ENCODE results near the gene BTRC. TPM values are rescaled to one million over a fixed set of nuclear protein-coding genes. Genes with fewer than 3 reads are reported as not detected.

Gene BTRC
- total and polyA plus RNA-seq, 10 of the 15 experiments (the other 5 are each of a cell fraction or from before 2014, with no cell fraction given): 2.2 to 18.6 (median 8.6) TPM

GRCh38 chr10:101506829-101507661 lies 153.1 kb downstream of the BTRC start:
- Histone ChIP-seq H3K4me3 (no peak overlapping the region), H3K27me3 (replicated peaks in 1 of 2; ENCODE audit: control insufficient read depth in 2 of 2, insufficient read depth in 2 of 2, low read length in 1 of 2) (no peaks in the 10 kb centered on the region), H3K36me3 (ENCODE audit: control insufficient read depth in 2 of 2, insufficient read depth in 2 of 2, low read length in 1 of 2) (no peaks in the 10 kb centered on the region), H3K4me2 (ENCODE audit: control insufficient read depth, insufficient read depth) (no peak overlapping the region), H3K9ac (ENCODE audit: control insufficient read depth, insufficient read depth, low read length) (no peak overlapping the region), H3K9me3 (replicated peaks; ENCODE audit: control insufficient read depth, insufficient read depth, low read length) (no peaks in the 10 kb centered on the region), H4K20me1 (ENCODE audit: control insufficient read depth, insufficient read depth) (no peaks in the 10 kb centered on the region), H3K79me2 (ENCODE audit: control insufficient read depth, insufficient read depth, low read length) (no peaks in the 10 kb centered on the region), H2AFZ (ENCODE audit: control insufficient read depth, low read depth, low read length) (no peak overlapping the region), H3K4me1 (ENCODE audit: control insufficient read depth, insufficient read depth, low read length) (no peaks in the 10 kb centered on the region), H3K27ac (ENCODE audit: control insufficient read depth, insufficient read depth) (no peak overlapping the region)
- CTCF ChIA-PET: interaction anchor here (1.1 to 2.0 kb wide), 2 partner anchors 12 to 13 kb away, joined by 3 to 5 read pairs; no protein-coding TSS in a partner anchor
- no peak for DNase-seq (ENCODE audit: low read depth, low spot score)
- in situ Hi-C loops (cut with MboI) (no loop called here), intact Hi-C loops (cut with micrococcal nuclease; ENCODE audit: unreplicated experiment) (no loop called here)
- 96% methylated on average over 11 of the region's 11 CpGs for WGBS (ENCODE audit: insufficient coverage, insufficient replicate concordance, low lambda C conversion rate, missing lambda C conversion rate)
- BruUV-seq (replicated peaks): no TSS peak
- no peak for ATAC-seq
- SMC1A ChIA-PET (ENCODE audit: uncharacterized antibody, unreplicated experiment): interaction anchor here (0.7 kb wide), 1 partner anchor 13 kb away, joined by 3 read pairs; no protein-coding TSS in a partner anchor
- RAD21 ChIA-PET (ENCODE audit: unreplicated experiment): interaction anchor here (0.6 kb wide), 1 partner anchor 500 kb away, joined by 3 read pairs; no protein-coding TSS in a partner anchor
- TF ChIP-seq HDAC2 (IDR thresholded peaks at IDR 0.05) (no peak), ZSCAN29 (IDR thresholded peaks at IDR 0.05) (no peak), IKZF2 (IDR thresholded peaks at IDR 0.05) (no peak), TCF3 (IDR thresholded peaks at IDR 0.05; ENCODE audit: borderline replicate concordance, insufficient read depth, low read depth, low read length) (no peak), PBX3 (IDR thresholded peaks at IDR 0.05; ENCODE audit: insufficient replicate concordance, low read depth, low read length) (no peak), CBFB (IDR thresholded peaks at IDR 0.05; ENCODE audit: low read depth) (no peak)
- FAIRE-seq: no peak
- POLR2A ChIA-PET: interaction anchor here (1.0 kb wide), 1 partner anchor 10 kb away, joined by 4 read pairs; no protein-coding TSS in a partner anchor

All from GM12878 (cell line).